Measurements from ENCODE around the gene DGKH. TPM values are rescaled to one million over a fixed set of nuclear protein-coding genes. Genes with fewer than 3 reads are reported as not detected.
A peak's percentile ranks its signal among the peaks of the same experiment; 100 is the strongest.

DGKH gene
- total and polyA plus RNA-seq, 10 of the 15 experiments (the other 5 are each of a cell fraction or from before 2014, with no cell fraction given), result 1.3 to 15.2 (median 7.3) TPM

DNA sequence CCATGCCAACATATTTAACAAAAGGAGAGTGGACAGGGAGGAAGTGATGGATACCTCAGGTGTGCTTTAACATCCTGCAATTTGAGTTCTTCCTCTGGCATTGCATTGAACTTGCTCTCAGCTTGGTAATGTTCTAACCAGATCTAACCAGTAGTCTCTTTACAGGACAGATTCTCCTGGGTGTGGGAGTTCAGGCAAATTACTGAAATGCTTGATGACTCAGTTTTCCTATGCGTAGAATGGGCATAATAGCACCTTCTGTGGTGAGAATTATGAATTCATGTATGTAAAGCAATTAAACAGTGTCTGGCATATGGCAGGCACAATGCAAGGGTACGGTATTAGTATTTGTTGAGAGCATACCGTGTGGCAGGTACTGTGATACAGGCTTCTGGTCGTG is 227.1 kb downstream of the DGKH start:
- peak overlapping the region; percentile 93 for H3K27ac ChIP-seq (ENCODE audit: control insufficient read depth, insufficient read depth)
- H3K36me3 ChIP-seq (ENCODE audit: control insufficient read depth in 2 of 2, insufficient read depth in 2 of 2, low read length in 1 of 2), result peaks cover 0 to 6% of the 10 kb centered on the region in 2 experiments; a peak in 2 of 4 replicates
- in situ Hi-C loops (cut with MboI), result no loop called here
- H2AFZ ChIP-seq (ENCODE audit: control insufficient read depth, low read depth, low read length), result no peak overlapping the region
- H3K27me3 ChIP-seq (replicated peaks in 1 of 2; ENCODE audit: control insufficient read depth in 2 of 2, insufficient read depth in 2 of 2, low read length in 1 of 2), result no peaks in the 10 kb centered on the region
- 0% methylated on average over 4 of the region's 4 CpGs for WGBS (ENCODE audit: insufficient coverage, insufficient replicate concordance, low lambda C conversion rate, missing lambda C conversion rate)
- H3K4me3 ChIP-seq, result peak overlapping the region; percentile 89
- no peak for FAIRE-seq
- ChIA-PET SMC1A (ENCODE audit: uncharacterized antibody, unreplicated experiment) (interaction anchor here (0.7 to 3.6 kb wide), 6 partner anchors 10 to 223 kb away, joined by 3 to 15 read pairs (median 3); no protein-coding TSS in a partner anchor), RAD21 (ENCODE audit: unreplicated experiment) (interaction anchor here (0.6 to 1.1 kb wide), 3 partner anchors 12 to 139 kb away, joined by 3 read pairs; no protein-coding TSS in a partner anchor), CTCF (no interaction called here), POLR2A (interaction anchor here (2.1 kb wide), 1 partner anchor 102 kb away, joined by 6 read pairs; no protein-coding TSS in a partner anchor)
- no peaks in the 10 kb centered on the region for H4K20me1 ChIP-seq (ENCODE audit: control insufficient read depth, insufficient read depth)
- H3K4me1 ChIP-seq (ENCODE audit: control insufficient read depth, insufficient read depth, low read length), result peaks cover 23% of the 10 kb centered on the region
- H3K4me2 ChIP-seq (ENCODE audit: control insufficient read depth, insufficient read depth), result peak overlapping the region; percentile 77
- ATAC-seq, result peak; percentile 1; the same call in 1 of the 3 replicates
- DNase-seq (ENCODE audit: low read depth, low spot score), result no peak
- H3K9me3 ChIP-seq (replicated peaks; ENCODE audit: control insufficient read depth, insufficient read depth, low read length), result no peaks in the 10 kb centered on the region; the same call in 2 of the 3 replicates
- peak overlapping the region; percentile 58 for H3K9ac ChIP-seq (ENCODE audit: control insufficient read depth, insufficient read depth, low read length)
- H3K79me2 ChIP-seq (ENCODE audit: control insufficient read depth, insufficient read depth, low read length), result peaks cover 91% of the 10 kb centered on the region
- intact Hi-C loops (cut with micrococcal nuclease; ENCODE audit: unreplicated experiment), result loop anchor here (5.0 to 10.0 kb wide), 4 partner anchors 231 to 1291 kb away; partner anchors contain the start of gene DGKH
- BruUV-seq (replicated peaks), result no TSS peak
- TF ChIP-seq KDM1A (IDR thresholded peaks at IDR 0.05; ENCODE audit: borderline replicate concordance) (0 out of 2 replicates have a peak, but pooled peaks have one; percentile 42), ZNF217 (IDR thresholded peaks at IDR 0.05) (peak; percentile 88), CEBPB (IDR thresholded peaks at IDR 0.05; ENCODE audit: borderline replicate concordance in 1 of 2, low read depth in 2 of 2, low read length in 2 of 2) (no peak), MXI1 (IDR thresholded peaks at IDR 0.05; ENCODE audit: low read depth, low read length) (no peak), PAX5 (IDR thresholded peaks at IDR 0.05; ENCODE audit: borderline replicate concordance, low read depth, low read length) (no peak), DPF2 (IDR thresholded peaks at IDR 0.05) (0 out of 2 replicates have a peak, but pooled peaks have one; percentile 8), GATAD2B (conservative IDR thresholded peaks at IDR 0.05; ENCODE audit: low read depth) (no peak), KAT2A (conservative IDR thresholded peaks at IDR 0.05; ENCODE audit: control insufficient read depth, low read depth, low read length) (no peak)
- TF ChIP-seq, protein P1, sequence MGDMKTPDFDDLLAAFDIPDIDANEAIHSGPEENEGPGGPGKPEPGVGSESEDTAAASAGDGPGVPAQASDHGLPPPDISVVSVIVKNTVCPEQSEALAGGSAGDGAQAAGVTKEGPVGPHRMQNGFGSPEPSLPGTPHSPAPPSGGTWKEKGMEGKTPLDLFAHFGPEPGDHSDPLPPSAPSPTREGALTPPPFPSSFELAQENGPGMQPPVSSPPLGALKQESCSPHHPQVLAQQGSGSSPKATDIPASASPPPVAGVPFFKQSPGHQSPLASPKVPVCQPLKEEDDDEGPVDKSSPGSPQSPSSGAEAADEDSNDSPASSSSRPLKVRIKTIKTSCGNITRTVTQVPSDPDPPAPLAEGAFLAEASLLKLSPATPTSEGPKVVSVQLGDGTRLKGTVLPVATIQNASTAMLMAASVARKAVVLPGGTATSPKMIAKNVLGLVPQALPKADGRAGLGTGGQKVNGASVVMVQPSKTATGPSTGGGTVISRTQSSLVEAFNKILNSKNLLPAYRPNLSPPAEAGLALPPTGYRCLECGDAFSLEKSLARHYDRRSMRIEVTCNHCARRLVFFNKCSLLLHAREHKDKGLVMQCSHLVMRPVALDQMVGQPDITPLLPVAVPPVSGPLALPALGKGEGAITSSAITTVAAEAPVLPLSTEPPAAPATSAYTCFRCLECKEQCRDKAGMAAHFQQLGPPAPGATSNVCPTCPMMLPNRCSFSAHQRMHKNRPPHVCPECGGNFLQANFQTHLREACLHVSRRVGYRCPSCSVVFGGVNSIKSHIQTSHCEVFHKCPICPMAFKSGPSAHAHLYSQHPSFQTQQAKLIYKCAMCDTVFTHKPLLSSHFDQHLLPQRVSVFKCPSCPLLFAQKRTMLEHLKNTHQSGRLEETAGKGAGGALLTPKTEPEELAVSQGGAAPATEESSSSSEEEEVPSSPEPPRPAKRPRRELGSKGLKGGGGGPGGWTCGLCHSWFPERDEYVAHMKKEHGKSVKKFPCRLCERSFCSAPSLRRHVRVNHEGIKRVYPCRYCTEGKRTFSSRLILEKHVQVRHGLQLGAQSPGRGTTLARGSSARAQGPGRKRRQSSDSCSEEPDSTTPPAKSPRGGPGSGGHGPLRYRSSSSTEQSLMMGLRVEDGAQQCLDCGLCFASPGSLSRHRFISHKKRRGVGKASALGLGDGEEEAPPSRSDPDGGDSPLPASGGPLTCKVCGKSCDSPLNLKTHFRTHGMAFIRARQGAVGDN (IDR thresholded peaks at IDR 0.05), result no peak
- TF ChIP-seq, protein P2, sequence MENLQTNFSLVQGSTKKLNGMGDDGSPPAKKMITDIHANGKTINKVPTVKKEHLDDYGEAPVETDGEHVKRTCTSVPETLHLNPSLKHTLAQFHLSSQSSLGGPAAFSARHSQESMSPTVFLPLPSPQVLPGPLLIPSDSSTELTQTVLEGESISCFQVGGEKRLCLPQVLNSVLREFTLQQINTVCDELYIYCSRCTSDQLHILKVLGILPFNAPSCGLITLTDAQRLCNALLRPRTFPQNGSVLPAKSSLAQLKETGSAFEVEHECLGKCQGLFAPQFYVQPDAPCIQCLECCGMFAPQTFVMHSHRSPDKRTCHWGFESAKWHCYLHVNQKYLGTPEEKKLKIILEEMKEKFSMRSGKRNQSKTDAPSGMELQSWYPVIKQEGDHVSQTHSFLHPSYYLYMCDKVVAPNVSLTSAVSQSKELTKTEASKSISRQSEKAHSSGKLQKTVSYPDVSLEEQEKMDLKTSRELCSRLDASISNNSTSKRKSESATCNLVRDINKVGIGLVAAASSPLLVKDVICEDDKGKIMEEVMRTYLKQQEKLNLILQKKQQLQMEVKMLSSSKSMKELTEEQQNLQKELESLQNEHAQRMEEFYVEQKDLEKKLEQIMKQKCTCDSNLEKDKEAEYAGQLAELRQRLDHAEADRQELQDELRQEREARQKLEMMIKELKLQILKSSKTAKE (IDR thresholded peaks at IDR 0.05; ENCODE audit: low read depth, poor library complexity, severe bottlenecking), result no peak
- TF ChIP-seq, protein P3, sequence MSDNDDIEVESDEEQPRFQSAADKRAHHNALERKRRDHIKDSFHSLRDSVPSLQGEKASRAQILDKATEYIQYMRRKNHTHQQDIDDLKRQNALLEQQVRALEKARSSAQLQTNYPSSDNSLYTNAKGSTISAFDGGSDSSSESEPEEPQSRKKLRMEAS (IDR thresholded peaks at IDR 0.05; ENCODE audit: low read depth, low read length), result no peak
- TF ChIP-seq, protein P4, sequence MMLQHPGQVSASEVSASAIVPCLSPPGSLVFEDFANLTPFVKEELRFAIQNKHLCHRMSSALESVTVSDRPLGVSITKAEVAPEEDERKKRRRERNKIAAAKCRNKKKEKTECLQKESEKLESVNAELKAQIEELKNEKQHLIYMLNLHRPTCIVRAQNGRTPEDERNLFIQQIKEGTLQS (IDR thresholded peaks at IDR 0.05; ENCODE audit: borderline replicate concordance, extremely low read depth, low read depth, low read length), result no peak
- TF ChIP-seq, protein P5, sequence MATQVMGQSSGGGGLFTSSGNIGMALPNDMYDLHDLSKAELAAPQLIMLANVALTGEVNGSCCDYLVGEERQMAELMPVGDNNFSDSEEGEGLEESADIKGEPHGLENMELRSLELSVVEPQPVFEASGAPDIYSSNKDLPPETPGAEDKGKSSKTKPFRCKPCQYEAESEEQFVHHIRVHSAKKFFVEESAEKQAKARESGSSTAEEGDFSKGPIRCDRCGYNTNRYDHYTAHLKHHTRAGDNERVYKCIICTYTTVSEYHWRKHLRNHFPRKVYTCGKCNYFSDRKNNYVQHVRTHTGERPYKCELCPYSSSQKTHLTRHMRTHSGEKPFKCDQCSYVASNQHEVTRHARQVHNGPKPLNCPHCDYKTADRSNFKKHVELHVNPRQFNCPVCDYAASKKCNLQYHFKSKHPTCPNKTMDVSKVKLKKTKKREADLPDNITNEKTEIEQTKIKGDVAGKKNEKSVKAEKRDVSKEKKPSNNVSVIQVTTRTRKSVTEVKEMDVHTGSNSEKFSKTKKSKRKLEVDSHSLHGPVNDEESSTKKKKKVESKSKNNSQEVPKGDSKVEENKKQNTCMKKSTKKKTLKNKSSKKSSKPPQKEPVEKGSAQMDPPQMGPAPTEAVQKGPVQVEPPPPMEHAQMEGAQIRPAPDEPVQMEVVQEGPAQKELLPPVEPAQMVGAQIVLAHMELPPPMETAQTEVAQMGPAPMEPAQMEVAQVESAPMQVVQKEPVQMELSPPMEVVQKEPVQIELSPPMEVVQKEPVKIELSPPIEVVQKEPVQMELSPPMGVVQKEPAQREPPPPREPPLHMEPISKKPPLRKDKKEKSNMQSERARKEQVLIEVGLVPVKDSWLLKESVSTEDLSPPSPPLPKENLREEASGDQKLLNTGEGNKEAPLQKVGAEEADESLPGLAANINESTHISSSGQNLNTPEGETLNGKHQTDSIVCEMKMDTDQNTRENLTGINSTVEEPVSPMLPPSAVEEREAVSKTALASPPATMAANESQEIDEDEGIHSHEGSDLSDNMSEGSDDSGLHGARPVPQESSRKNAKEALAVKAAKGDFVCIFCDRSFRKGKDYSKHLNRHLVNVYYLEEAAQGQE (IDR thresholded peaks at IDR 0.05; ENCODE audit: low read depth, low read length), result no peak
